Keratinocyte (primary cell): ENCODE measurements around the gene ABLIM2. TPM values are rescaled to one million over a fixed set of nuclear protein-coding genes. Genes with fewer than 3 reads are reported as not detected.

Source experiments
- DNase-seq: peaks from one replicate; pipeline ENCODE4 v3.0.0-alpha.2; 2011; ENCODE audit warnings: low read depth, missing footprints, low spot score
- FAIRE-seq: peaks from 2 replicates; lab custom pipeline; 2011; peaks lifted over from hg19 to GRCh38; lab: Jason Lieb, UNC
- H2AFZ ChIP-seq: 2 replicates; pipeline ENCODE4 v1.6.0; 2012; ENCODE audit warnings: low read length, control low read depth, inconsistent platforms; ENCODE audit not compliant: control insufficient read depth
- H3K27ac ChIP-seq: 2 replicates; pipeline ENCODE4 v1.5.1; 2011; ENCODE audit warnings: low read length; ENCODE audit not compliant: control insufficient read depth, insufficient read depth
- H3K27me3 ChIP-seq: 3 replicates; pipeline ENCODE4 v1.6.0; 2011; ENCODE audit warnings: low read length; ENCODE audit not compliant: control insufficient read depth, insufficient read depth; ENCODE audit errors: extremely low read depth
- H3K36me3 ChIP-seq, 2 experiments: 2 replicates in 1 of 2; 3 replicates in 1 of 2; pipeline ENCODE4 v1.5.1; 2011; ENCODE audit warnings: low read length in 2 of 2, mild to moderate bottlenecking in 1 of 2; ENCODE audit not compliant: control insufficient read depth in 2 of 2, insufficient read depth in 2 of 2; ENCODE audit errors: extremely low read depth in 1 of 2
- H3K4me1 ChIP-seq: 3 replicates; pipeline ENCODE4 v1.5.1; 2011; ENCODE audit warnings: low read length; ENCODE audit not compliant: control insufficient read depth, insufficient read depth; ENCODE audit errors: extremely low read depth
- H3K4me2 ChIP-seq: 3 replicates; pipeline ENCODE4 v1.6.0; 2011; ENCODE audit warnings: low read depth, low read length; ENCODE audit not compliant: control insufficient read depth, insufficient read depth; ENCODE audit errors: extremely low read depth
- H3K4me3 ChIP-seq, 3 experiments: fragments of 200-600 bp in 1 of 3; sonication (generic) in 1 of 3; 2 replicates in 2 of 3; 3 replicates in 1 of 3; pipeline ENCODE4 v1.5.1; 2011 to 2016; ENCODE audit warnings: low read length in 3 of 3, mild to moderate bottlenecking in 3 of 3, control low read depth in 2 of 3, inconsistent platforms in 1 of 3, low read depth in 1 of 3, mixed read lengths in 1 of 3, mixed run types in 1 of 3, moderate library complexity in 1 of 3; ENCODE audit not compliant: control insufficient read depth in 2 of 3, insufficient read depth in 2 of 3; ENCODE audit errors: extremely low read depth in 1 of 3
- H3K79me2 ChIP-seq: 2 replicates; pipeline ENCODE4 v1.6.0; 2012; ENCODE audit warnings: low read length; ENCODE audit not compliant: control insufficient read depth, insufficient read depth
- H3K9ac ChIP-seq: 3 replicates; pipeline ENCODE4 v1.6.0; 2011; ENCODE audit warnings: low read length; ENCODE audit not compliant: control insufficient read depth, insufficient read depth; ENCODE audit errors: extremely low read depth
- H3K9me1 ChIP-seq: 3 replicates; pipeline ENCODE4 v1.6.0; 2011; ENCODE audit warnings: low read length; ENCODE audit not compliant: control insufficient read depth, insufficient read depth; ENCODE audit errors: extremely low read depth
- H3K9me3 ChIP-seq: 2 replicates; pipeline ENCODE4 v1.5.1; 2012; ENCODE audit warnings: low read depth, low read length; ENCODE audit not compliant: control insufficient read depth
- H4K20me1 ChIP-seq: 3 replicates; pipeline ENCODE4 v1.6.0; 2011; ENCODE audit warnings: low read length; ENCODE audit not compliant: control insufficient read depth, insufficient read depth; ENCODE audit errors: extremely low read depth
- EZH2 ChIP-seq: IDR thresholded peaks from one replicate; pipeline ENCODE4 v1.6.1; 2012; ENCODE audit warnings: inconsistent platforms, mild to moderate bottlenecking, low read length, moderate library complexity
- dilution Hi-C: fragments of 300-500 bp; cut with MboI; formaldehyde crosslinking; loops from one replicate; pipeline ENCODE4 v1.7.0; 2020; ENCODE audit warnings: low sequenced_read_pairs; ENCODE audit not compliant: extremely low pct_ligation_motif_present
- polyA minus RNA-seq, 3 experiments: library from RNA; depleted of rRNA, polyadenylated mRNA; stranded (reverse); fragments of >200 nt; gene quantifications; 1 replicate in 1 of 3; 2 replicates in 1 of 3; 3 replicates in 1 of 3; pipeline ENCODE4 v1.2.3, GENCODE V29; 2011
- polyA plus RNA-seq, 5 experiments: library from polyadenylated mRNA; depleted of rRNA in 3 of 5; stranded (reverse) in 3 of 5; stranded (forward) in 1 of 5; unstranded in 1 of 5; fragments of >200 nt; gene quantifications; 1 replicate in 1 of 5; 2 replicates in 3 of 5; 3 replicates in 1 of 5; pipeline versions ENCODE4 v1.2.1 to v1.2.3, GENCODE V29; 2011 to 2012; ENCODE audit warnings: missing spikeins in 2 of 5, low read depth in 1 of 5, low replicate concordance in 1 of 5
- TF ChIP-seq, protein P1 (sequence below), 3 experiments: IDR thresholded peaks in 1 of 3; conservative IDR thresholded peaks in 1 of 3; optimal IDR thresholded peaks in 1 of 3; 2 replicates in 2 of 3; 3 replicates in 1 of 3; pipeline versions ENCODE3 to v1.5.1; 2011; ENCODE audit warnings: low read length in 3 of 3, mild to moderate bottlenecking in 3 of 3, moderate library complexity in 2 of 3, control low read depth in 1 of 3, inconsistent platforms in 1 of 3; ENCODE audit not compliant: insufficient read depth in 2 of 3; ENCODE audit errors: extremely low read depth in 1 of 3

The ABLIM2 gene
- polyA plus RNA-seq = 0.94 to 3.0 TPM (median 1.1 TPM) in 3 replicates
- polyA plus RNA-seq (2011; ENCODE audit: low read depth) = 3.8 TPM
- polyA plus RNA-seq (2011; cell fraction: cytosol; rRNA removed) = 1.1 and 2.0 TPM in 2 replicates
- 1.5 and 3.6 TPM in 2 replicates for polyA plus RNA-seq (2011; cell fraction: nucleus; rRNA removed)
- 1.3 and 9.7 TPM in 2 replicates for polyA plus RNA-seq (2012; ENCODE audit: low replicate concordance)
- polyA minus RNA-seq = 0.80 to 5.3 TPM (median 3.7 TPM) in 3 replicates
- 1.7 TPM for polyA minus RNA-seq (2011; cell fraction: cytosol; rRNA and poly(A)+ RNA removed)
- 1.6 and 4.2 TPM in 2 replicates for polyA minus RNA-seq (2011; cell fraction: nucleus; rRNA and poly(A)+ RNA removed)

GRCh38 chr4:8158710-8159536 is at the start of gene ABLIM2:
ABLIM2 (minus strand) TSS chr4:8158813; CDS start chr4:8158689, 124 bp downstream.
- Histone ChIP-seq H3K4me3 (peak within 1 kb of the TSS; percentile 60 to 78 (median 68)), H3K36me3 (no peaks in the 10 kb centered on the region), H3K79me2 (no peaks in the 10 kb centered on the region), H3K27me3 (peaks cover 13% of the 10 kb centered on the region), H3K27ac (peak within 1 kb of the TSS; percentile 10), H4K20me1 (no peaks in the 10 kb centered on the region), H3K9ac (peak within 1 kb of the TSS; percentile 66), H3K4me2 (peak within 1 kb of the TSS; percentile 92), H3K9me3 (no peaks in the 10 kb centered on the region), H3K4me1 (peaks cover 20% of the 10 kb centered on the region), H2AFZ (peak within 1 kb of the TSS; percentile 95), H3K9me1 (no peaks in the 10 kb centered on the region)
- peak; percentile 89 for DNase-seq
- peak; percentile 9 for FAIRE-seq
- TF ChIP-seq, protein P1, sequence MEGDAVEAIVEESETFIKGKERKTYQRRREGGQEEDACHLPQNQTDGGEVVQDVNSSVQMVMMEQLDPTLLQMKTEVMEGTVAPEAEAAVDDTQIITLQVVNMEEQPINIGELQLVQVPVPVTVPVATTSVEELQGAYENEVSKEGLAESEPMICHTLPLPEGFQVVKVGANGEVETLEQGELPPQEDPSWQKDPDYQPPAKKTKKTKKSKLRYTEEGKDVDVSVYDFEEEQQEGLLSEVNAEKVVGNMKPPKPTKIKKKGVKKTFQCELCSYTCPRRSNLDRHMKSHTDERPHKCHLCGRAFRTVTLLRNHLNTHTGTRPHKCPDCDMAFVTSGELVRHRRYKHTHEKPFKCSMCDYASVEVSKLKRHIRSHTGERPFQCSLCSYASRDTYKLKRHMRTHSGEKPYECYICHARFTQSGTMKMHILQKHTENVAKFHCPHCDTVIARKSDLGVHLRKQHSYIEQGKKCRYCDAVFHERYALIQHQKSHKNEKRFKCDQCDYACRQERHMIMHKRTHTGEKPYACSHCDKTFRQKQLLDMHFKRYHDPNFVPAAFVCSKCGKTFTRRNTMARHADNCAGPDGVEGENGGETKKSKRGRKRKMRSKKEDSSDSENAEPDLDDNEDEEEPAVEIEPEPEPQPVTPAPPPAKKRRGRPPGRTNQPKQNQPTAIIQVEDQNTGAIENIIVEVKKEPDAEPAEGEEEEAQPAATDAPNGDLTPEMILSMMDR (optimal IDR thresholded peaks at IDR 0.05 in 1 of 3, IDR thresholded peaks at IDR 0.05 in 1 of 3, conservative IDR thresholded peaks at IDR 0.05 in 1 of 3; ENCODE audit: extremely low read depth in 1 of 3, insufficient read depth in 2 of 3, low read length in 3 of 3) = no peak
- TF ChIP-seq EZH2 = no peak
- dilution Hi-C loops = no loop called here

DNA sequence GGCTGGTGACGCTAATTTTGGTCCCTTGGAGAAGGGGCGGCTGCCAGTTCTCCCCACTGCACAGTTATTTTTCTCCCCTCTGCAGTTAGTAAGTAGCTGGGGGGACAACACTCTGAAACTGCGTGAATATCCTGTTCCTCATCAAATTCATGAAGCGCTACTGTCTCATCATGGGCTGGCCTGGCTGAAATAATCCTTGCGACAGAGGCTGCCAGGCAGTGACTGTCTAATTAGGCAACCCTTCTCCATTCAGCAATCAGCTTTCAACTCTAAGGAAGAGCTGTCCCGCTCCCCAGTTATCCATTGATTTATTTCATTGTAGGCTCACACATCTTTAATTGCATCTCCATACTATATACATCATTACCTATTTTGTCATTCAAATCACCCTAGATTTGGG is 48.7 kb upstream of the ABLIM2 start:
- TF ChIP-seq, protein P1 (optimal IDR thresholded peaks at IDR 0.05 in 1 of 3, IDR thresholded peaks at IDR 0.05 in 1 of 3, conservative IDR thresholded peaks at IDR 0.05 in 1 of 3; ENCODE audit: extremely low read depth in 1 of 3, insufficient read depth in 2 of 3, low read length in 3 of 3) = no peak
- TF ChIP-seq EZH2 = no peak

More for the DNA sequence above, 48.7 kb upstream of the ABLIM2 start:
- no peaks in the 10 kb centered on the region for H3K9me3 ChIP-seq
- FAIRE-seq (no peak), DNase-seq (no peak)
- H3K27me3 ChIP-seq = no peaks in the 10 kb centered on the region
- no peaks in the 10 kb centered on the region for H4K20me1 ChIP-seq
- H3K9me1 ChIP-seq = no peaks in the 10 kb centered on the region
- H3K4me3 ChIP-seq = no peak overlapping the region
- peaks cover 17% of the 10 kb centered on the region for H3K4me1 ChIP-seq
- H3K79me2 ChIP-seq = peaks cover 33% of the 10 kb centered on the region
- H3K27ac ChIP-seq = no peak overlapping the region
- H2AFZ ChIP-seq = no peak overlapping the region
- H3K4me2 ChIP-seq = no peak overlapping the region
- no peak overlapping the region for H3K9ac ChIP-seq
- dilution Hi-C loops = no loop called here
- H3K36me3 ChIP-seq = peaks cover 21 to 27% of the 10 kb centered on the region in 2 experiments
